ENCODE measurements around the gene H3-3A.

Gene H3-3A

DNA sequence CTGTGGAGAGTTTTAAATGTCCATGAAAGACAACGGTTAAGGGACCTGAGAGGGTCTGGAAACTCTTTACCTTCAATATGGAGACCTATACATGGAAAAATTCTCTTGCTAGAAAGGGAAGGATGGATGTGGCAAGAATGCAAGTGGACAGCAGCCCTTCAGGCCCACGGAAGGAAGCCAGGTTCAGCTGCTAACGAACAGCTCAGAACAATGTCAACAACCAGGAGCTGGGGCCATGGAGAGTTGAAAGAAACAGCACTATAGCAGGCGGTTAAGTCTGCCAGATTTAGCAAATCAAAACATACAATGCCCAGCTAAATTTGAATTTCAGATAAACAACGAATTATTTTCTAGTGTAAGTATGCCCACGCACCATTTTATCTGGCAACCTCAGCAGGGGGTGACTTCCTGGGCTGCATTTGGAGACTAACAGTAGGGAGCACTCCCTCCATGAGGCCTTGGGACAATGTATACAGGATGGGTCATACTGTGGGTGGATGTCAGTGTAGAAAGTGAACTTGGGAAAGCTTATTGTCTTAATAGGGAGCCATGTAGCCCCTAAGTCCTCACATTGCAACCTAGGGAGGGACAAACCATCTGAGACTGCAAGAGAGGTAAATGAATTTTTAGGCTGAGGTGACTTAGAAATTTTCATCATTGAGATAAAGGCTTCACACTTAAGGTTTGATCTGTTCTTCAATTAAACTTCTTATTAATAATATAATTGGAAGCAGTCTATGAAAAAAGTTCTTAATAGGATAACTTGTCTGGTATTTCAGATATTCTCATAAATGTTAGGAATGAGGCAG lies 7.8 kb upstream of the H3-3A start:
- no peak for DNase-seq (ENCODE audit: low spot score)

DNA sequence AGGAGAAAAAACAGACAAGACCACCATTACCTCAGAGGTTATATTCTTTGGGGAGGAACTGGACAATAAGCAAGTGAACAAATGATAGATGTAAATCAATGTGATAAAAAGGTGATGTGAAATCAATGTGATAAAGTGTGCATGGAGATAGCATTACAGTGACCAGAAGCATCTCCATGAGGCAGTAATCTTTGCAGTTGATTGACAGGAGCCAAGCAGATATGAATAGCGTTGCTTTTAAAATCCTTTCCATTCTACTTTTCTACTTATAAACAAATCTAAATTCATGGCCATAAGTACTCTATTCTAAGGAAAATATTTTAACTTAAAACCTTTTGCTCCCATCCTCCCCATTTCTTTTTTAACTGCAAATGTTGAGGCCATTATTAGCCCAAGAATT lies 2.8 kb upstream of the H3-3A start:
- DNase-seq (ENCODE audit: low spot score): no peak

DNA sequence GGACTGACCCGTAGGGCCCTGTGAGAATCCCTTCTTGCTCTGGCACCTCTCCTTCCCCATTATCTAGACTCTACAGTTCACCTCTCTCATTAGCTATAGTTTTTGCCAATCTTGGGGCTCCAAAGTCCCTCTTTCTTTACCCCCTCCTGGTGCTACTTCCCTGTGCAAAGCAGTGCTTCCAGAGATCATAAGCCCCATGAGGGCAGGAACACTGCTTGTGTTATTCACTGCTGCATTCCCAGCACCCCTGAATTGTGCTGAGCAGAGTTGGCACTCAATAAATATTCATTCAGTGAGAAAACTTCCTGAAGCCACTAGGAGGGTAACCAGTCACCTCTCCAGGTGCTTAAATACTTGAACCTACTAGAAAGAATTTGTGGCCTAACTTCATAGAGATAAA lies 2.1 kb upstream of the H3-3A start:
- DNase-seq (ENCODE audit: low spot score): no peak

DNA sequence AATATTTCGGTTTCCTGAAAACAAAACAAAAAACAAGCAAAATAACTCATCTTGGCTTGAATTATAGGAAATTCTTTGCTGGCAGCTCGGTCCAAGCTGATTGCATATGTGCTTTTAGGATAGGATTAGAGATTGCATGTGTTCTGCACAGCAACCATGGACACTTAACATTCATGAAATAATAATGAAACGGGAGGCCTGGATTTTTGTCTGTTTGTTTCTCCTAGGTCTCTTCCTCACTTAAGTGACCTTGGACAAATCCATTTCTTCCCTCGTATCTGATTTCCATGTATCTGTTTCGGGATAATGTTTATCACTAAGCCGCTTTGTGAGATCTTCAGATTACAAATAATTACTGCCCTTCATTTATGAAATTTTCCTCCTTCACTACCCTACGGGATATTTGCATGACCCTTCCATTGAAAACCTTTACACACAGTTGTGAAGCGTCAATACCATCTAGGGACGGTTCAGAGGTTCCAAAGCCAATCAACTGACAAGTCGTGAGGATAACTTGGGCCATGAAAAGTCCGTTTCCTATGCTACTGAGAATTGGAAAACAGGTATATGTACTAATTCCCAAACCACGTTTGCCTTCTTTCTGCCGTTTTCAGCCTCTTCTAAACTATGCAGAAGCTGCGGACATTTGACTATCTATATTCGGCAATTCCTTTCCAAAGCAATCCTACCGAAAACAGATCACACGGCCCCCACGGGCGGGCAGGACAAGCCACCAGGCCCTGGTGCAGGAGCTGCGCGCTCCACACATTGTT lies 1.3 kb upstream of the H3-3A start:
- no peak for DNase-seq (ENCODE audit: low spot score)

DNA sequence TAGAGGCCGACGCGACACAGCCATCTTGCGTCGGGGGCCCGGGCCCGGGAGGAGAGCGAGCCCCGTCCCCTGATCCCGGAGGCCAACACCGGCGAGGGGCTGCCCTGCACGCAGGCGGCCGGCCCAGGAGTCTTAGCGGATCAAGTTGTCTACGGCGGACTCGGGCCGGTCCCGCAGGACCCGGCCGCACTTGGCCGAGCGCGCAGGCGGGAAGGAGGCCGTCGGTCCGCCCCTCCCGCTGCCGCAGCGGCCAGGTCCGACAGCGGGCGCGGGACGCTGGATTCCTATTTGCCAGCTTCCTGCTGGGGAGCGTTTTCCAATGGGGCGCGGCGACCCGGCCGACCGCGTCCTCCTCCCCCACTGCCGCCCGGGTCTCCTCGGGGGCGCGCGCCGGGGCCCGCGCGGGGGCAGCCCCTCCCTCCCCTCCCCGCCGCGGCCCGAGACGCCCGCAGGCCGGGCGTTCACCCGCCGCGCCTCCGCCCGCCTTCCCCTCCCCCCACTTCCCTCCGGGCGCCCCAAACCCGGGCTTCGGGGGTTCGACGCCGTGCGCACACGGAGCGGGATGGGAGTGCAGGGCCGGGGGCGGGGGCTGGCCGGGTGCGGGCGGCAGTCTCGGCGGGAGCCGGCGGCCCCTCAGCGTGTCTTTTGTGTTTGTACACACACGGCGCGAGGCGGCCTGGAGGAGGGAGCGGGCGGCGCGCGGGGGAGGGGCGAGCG lies 517 bp upstream of the H3-3A start:
- DNase-seq (ENCODE audit: low spot score): peak; percentile 37

DNA sequence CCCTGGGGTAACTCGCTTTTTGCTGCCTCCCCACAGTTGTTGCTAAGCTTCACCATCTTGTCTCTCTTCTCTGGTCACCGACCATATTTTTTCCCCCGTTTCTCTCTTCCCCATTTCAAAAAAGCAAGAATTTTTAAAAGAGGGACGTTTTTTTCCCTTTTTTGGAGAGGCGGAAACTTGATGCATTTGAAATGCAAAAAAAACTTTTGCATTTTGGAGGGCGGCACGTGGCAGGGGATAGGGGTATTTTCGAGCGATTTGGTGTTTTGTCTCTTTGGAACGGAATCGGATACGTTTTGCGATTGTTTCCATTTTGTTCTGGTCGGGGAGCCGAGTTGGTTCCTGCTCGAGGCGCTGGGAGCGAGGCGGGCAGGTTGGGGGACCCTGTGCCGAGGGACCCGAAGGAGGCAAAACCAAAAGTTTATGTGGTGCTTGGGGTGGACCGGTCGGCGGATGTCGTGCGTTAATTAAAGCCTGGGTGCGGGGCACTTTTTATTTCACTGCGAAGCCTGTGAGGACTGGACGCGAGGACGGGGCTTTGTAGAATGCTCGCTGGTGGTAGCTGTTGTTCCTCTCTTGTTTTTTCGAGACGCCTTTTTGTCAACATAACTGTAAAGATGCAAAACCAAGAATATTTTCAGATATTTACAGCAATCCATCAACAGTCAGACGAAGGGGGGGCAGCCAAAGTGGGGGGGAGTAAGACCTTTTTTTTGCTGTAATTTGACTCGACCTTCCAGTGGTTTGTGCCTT lies 884 bp downstream of the H3-3A start:
- peak; percentile 34 for DNase-seq (ENCODE audit: low spot score)

DNA sequence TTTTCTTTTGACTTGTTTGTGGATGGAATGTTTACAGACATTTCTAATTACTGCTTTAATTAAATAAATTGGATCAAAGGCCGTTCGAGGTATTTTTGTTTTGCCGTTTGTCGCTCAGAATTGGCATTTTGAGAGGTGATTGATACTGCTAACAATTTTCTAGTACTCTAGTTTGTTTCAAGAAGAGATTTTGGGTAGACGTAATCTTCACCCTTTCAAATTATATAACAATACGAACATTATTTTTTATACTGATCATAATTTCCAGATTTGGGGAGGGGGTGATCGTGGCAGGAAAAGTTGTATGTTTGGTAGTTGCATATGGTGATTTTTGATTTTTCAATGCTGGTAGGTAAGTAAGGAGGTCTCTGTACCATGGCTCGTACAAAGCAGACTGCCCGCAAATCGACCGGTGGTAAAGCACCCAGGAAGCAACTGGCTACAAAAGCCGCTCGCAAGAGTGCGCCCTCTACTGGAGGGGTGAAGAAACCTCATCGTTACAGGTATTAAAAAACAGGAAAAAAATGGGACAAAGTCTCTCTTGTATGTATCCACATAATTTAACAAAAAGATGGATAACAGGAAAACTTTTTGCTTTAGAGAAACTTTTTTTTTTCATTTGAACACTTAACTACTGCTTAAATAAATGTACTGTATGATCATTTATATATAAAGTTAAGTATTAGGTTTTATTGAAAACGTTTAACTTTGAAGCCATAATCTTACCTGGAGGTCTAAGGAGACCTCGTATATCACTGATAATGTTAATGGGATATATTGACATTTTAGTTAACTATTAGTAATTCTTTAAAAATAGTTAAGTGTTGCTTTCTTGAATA lies 1.7 kb downstream of the H3-3A start:
- DNase-seq (ENCODE audit: low spot score): peak; percentile 41

DNA sequence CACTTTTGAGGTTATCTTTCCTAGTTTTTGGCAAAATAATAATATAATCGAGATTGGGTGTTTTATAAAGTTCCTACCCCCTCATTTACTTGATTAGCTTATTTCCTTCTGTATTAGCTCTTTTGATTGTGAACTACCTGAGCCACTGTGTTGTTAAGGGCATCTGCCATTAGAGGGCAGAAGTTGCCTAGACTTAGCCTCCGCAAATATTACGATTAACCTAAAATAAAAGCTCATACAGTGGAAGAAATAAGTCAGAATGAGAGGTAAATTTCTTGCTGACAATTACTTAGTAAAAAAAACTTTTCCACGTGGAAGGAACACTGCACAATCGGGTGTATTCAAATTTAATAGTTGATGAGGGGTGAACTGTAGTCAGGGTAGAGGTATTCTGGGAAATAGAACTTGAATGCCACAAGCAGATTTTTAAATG lies 2.3 kb downstream of the H3-3A start:
- DNase-seq (ENCODE audit: low spot score): peak; percentile 70

DNA sequence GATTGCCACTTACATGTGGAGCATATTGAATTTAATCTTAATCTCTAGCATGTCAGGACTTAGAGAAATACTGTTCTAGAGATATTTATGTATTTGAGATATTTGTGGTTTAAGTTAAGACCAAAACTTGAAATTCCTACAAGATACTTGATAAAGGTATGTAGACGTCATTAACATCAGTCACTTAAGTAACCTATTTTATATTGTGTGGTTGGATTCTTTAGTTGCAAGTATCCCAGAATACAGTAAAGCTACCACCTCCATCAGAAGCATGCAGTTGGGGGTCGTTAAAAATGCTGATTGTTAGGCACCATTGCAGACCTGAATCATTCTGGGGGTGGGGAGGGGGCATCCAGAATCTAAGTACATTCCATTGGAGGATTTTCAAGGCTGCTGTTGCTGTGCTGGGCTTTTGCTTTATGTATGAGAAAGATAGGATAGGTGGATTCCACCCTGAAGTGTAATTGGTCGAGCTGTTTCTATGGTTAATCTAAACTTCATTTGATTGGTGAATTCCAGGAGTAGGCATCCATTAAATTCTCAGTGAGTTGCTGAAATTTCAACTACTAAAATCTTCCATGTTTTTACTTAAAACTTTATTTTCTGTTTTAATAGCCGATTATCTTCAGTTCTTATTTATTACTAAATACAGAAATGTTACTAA lies 4.0 kb downstream of the H3-3A start:
- no peak for DNase-seq (ENCODE audit: low spot score)

DNA sequence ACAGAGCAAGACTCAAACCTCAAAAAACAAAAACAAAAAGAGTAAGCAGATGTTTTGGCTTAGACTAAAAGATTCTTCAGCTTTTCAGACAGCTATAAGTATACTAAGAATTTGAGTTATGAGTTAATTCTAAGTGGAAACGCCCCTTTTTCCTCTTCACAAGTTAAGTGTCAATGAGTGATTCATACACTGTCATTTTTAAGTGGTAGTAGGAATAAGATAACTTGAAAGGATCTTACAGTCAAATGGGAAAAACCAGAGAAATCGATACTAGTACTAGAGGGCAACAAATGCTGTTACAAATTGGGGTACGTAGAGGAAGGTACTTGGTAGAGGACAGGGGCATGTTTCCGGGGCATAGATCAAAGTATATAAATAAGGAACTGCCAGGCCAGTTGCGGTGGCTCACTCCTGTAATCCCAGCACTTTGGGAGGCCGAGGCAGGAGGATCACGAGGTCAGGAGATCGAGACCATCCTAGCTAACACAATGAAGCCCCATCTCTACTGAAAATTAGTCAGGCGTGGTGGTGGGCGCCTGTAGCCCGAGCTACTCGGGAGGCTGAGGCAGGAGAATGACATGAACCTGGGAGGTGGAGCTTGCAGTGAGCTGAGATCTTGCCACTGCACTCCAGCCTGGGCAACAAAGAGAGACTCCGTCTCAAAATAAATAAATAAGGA lies 7.4 kb downstream of the H3-3A start:
- peak; percentile 48 for DNase-seq (ENCODE audit: low spot score)

DNA sequence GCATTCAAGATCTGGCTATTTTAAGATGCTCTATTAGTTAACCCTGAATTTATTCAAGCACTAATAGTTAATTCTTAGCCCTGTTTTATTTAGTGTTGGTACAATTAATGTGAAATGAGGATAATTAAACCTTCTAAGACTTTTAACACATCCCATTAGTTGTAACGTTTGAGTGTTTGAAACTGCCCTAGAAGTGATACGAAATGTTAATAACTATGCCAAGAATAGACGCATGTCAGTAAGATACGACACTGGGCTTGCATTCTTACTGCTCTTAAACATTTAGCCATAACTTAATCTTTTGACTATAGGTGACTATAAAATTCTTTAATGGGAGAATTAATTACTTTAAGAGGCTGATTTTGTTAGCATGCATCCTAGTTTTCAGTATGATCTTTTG lies 9.8 kb downstream of the H3-3A start:
- no peak for DNase-seq (ENCODE audit: low spot score)

DNA sequence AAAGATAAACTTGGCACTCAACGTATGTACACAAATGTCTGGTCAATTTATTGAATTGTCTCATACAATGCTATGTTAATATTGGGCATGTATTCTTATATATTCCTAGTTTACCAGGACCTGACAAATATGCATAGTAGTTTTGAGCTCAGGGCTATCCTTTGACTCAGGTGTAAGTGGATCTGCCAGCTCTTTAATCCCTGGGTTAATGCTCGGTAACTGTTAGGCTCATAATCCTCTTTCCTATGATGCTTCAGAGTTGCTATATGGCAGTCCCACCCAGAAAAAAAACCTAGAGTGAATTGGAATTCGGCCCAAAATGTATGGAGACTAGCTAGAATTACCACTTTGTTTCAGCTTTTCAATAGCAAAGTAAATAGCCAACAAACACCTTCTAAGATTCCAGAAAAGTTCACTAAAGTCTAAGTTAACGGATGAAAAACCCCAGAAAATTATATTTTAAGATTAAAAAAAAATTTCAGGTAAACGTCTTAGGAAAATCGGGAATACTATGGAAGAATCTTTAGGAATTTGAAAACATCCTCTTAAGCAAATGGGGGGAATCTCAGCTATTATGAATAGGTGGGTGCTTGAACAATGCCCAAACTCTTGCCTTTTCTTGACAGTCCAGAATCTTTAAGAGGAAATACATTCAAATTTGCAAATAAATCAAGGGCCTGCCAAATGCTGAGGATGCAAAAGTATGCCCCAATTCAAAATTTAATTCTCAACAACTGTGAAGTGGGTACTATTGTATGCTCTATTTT lies 10.9 kb downstream of the H3-3A start:
- no peak for DNase-seq (ENCODE audit: low spot score)

DNA sequence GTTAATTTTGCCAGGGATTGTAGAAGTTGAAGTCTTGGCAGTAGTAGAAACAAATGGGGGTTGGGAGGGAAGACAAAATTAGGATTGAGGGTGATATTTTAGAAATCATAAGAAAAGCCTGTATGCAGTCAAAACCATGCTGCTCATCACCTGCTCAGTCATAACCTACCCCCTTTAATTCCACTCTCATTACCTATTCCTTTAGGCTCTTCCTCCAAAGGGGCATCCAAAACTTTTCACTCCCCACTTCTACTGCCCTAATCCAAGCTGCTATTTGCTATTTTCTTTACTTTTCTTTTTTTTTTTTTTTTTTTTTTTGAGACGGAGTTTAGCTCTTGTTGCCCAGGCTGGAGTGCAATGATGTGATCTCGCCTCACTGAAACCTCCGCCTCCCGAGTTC lies 11.5 kb downstream of the H3-3A start:
- no peak for DNase-seq (ENCODE audit: low spot score)

DNA sequence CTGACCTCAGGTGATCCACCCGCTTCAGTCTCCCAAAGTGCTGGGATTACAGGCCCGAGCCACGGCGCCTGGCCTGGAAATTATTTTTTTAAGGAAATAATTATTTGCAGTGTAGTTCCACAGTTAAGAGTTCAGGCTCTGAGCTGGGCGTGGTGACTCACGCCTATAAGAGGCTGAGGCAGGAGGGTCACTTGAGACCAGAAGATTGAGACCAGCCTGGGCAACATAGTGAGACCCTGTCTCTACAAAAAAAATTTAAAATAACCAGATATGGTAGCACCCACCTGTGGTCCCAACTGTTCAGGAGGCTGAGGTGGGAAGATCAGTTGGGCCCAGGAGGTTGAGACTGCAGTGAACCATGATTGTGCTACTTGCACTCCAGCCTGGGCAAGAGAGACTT lies 13.9 kb downstream of the H3-3A start:
- DNase-seq (ENCODE audit: low spot score): no peak

DNA sequence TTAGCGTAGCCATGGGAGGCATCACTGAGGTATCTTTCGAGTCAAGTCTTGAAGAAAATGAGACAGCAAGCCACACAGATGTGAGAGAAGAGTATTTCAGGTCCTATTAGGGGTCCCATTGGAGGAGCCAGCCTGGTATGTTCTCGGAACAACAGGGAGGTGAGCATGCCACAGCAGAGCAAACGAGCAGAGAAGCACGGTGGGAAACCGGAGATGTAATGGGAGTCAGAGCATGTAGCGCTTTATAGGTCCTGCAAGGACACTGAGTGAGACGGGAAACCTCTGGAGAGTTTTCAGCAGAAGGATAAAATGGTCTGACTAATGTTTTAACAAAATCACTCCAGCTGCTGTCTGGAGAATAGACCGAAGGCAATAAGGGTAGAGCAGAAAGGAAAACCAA lies 15.9 kb downstream of the H3-3A start:
- no peak for DNase-seq (ENCODE audit: low spot score)

DNA sequence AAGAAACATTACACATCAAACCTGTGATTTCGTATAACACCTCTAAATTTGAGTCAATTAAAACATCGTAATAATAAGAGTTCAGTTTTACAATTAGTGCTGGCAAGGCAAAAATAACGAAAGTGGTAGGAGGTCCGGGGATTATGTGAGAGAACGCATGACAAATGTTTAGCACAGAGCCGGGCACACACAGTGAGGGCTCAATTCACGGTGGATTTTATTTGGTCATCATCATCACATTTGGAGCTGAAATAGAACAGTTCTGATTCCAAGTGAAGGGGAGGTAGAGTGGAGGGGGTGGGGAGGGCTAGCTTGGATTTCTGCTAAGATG lies 20.0 kb downstream of the H3-3A start:
- no peak for DNase-seq (ENCODE audit: low spot score)

DNA sequence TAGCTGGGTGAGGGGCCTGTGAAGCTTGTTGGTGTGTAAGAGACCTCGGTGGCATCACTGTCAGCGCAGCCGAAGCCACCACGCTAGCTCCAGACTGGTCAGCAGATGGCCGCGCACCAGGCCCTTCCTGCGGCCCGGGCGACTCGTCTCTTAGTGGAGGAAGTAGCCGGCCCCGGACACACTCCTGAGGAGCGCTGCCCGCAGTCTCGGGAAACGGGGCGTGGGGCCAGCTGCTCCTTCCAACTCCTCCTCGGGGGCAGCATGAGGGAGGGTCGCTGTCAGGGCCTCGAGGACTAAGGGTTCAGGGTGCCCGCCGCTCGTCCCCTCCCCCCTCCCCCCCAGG lies 20.4 kb downstream of the H3-3A start:
- DNase-seq (ENCODE audit: low spot score): no peak

DNA sequence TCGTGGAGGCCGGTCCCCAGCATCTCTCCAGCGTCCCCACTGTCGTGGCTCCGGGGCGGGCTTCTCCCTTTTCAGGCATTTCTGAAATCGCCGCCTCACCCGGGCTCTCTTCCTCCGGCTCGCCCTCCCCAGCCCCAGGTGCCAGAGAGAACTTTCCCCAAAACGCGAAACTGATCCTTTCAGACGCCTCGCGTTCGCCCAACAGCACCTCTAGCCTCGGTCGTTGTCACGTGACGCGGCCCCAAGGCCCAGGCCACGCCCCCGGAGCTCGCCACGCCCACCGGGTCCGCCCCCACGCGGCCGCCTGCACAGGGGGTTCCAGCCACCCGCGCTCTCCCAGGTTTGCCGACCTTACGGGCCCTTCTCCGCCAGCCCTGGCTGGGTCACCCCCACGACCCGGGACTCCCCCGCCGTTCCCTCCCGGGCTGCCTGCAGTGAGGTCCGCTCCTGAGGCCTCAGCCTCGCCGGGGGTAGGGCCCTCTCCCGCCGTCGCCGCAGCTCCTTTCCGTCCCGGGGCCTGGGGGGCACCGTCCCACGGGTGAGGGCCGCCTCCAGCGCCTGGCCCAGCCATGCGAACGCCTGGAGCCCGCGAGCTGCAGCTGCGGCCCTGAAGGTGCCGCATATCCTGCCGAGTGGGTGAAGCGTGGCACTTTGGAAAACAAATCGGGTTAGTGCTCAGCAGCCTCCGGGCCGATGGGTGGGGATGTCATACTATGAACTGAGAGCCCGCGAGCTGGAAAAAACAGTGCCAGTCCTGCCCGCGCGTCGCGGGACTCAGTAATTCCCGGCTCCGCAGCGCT lies 21.0 kb downstream of the H3-3A start:
- peak; percentile 91 for DNase-seq (ENCODE audit: low spot score)

Data from CD4-positive, alpha-beta T cell treated with Interleukin-15 for 4 hours (primary cell).